GM19438 (cell line): ENCODE measurements around the gene GDPD5.

Source experiments
- ATAC-seq: cut with Tn5 transposase; IDR thresholded peaks from one replicate; pipeline ENCODE4 v1.9.1; 2021; ENCODE audit warnings: low read depth; ENCODE audit not compliant: unreplicated experiment

The GDPD5 gene

DNA sequence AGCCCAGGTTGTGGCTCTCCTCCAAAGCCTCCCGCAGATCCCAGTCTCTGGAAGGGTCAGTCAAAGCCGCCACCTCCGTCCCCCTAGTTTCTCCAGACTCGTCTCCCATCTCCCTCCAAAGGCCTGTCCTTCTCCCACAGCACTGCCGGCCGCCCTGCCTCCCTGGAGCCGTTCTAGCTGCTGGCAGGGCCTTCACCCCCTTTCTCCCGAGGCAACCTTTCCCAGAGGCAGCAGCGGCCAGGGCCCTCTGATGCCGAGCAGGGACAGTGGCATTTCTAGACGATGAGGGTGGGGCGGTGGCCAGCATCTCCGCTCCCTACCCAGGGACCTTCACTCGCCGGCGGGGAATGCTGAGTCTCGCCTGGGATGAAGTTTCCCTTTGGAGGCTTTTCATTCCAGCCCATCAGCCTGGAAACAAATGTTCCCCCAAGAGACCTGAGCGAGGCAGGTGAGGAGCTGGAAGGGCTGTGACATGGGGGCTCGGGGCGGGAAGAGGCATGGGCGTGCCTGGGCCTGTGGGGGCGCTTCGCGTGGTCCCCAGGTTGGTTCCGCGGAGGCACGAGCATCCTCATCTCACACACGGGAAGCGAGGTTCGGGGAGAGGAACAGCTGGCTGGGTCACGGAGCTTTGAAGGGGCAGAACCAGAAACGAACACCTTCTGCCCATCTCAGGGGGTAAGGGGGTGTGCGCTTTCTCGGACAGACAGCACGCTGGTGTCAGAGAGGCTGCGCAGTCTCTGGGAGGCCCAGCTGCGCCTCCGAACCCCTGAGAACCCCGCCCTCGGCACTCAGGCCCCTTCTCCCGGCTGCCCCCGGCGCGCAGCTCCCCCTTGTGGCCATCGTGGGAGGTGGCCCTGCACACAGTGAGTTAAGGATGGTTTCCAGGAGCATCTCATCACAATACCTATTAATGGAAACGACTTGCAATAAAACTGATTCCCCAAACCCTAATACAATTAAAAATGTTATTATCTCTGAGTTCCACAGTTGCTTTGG is 74.6 kb downstream of the GDPD5 start:
- no peak for ATAC-seq

DNA sequence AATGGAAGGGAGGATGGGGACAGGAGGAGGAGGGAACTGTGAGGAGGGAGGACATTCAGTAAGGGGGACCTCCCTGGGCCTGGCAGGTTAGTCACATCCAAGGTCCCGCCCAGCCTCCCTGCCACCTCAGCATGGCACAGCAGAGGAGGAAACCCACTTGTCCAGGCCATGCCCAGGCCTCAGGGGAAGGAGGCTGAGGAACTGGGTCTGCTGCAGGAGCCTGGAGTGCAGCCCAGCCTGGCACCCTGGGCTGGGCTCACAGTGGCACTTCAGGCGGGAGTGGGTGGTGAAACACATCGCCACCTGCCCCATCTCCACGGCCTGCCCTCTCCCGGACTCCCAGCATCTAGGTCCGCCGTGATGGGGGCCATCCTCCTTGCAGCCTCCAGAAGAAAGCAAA is 75.5 kb downstream of the GDPD5 start:
- ATAC-seq = no peak

GRCh38 chr11:75449776-75450175 is 76.0 kb downstream of the GDPD5 start:
- ATAC-seq = no peak

GRCh38 chr11:75449271-75449670 is 76.5 kb downstream of the GDPD5 start:
- ATAC-seq = no peak

GRCh38 chr11:75447415-75447814 is 78.3 kb downstream of the GDPD5 start:
- ATAC-seq = no peak

GRCh38 chr11:75445315-75445953 is 80.3 kb downstream of the GDPD5 start:
- ATAC-seq = peak; percentile 74

DNA sequence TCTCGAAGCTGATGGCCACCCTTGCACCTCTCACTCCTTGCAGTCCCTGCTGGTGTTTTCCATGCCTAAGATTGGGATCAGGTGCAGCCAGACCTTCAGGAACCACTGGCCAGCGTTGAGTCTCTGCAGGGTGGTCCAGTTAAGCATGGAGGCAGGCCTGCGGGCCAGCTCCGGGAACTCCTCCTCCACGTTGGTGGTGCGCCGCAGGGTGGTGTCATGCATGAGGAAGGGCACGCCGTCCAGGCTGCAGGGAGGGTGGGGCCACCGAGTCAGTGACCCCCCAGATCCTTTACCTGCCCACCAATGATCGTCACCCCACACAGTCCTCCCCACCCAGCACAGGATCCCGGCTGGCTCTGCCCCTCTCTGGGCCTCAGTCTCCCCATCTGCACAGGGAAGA is 82.7 kb downstream of the GDPD5 start:
- no peak for ATAC-seq

GRCh38 chr11:75442161-75442885 is 83.4 kb downstream of the GDPD5 start:
- ATAC-seq = no peak

- ATAC-seq = no peak
Observed at GRCh38 chr11:75441804-75442132, 84.0 kb downstream of the GDPD5 start.

DNA sequence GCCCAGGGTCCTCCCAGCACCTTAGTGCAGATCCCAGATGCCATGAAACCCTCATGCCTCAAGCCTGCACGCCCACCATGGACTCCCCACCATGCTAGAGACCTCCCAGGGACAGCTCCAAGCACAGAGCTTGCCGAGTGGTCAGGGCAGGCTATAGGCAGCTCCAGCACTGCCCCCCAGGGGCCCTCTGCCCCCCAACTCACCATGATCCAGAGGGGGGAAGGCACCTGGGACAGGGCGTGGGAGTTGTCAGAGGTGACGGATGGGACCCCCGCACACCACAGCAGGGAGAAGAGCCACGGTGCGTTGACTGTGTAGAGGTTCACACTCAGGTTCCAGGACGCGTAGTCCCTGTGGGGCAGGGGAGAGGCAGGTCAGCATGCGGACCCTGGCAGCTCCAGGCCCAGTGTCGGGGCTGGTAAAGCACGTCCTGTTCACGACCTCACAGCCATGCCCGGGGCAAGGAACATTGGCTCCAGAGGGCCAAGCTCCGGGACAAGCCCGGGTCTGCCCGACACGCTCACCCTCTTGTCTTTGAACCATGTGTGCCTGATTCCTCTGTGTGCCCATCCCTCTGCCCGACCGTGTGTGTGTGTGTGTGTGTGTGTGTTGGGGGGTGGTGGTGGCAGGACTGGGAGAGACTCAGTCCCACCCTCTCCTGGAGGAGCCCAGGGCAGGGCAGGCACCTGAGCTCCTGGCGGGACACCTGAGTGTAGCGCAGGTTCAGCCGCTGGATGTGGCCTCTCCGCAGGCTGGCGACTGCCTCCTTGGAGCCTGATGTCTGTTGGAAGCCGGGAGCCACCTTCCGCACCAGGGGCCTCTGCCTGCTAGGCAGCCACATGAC is 84.6 kb downstream of the GDPD5 start:
- no peak for ATAC-seq

DNA sequence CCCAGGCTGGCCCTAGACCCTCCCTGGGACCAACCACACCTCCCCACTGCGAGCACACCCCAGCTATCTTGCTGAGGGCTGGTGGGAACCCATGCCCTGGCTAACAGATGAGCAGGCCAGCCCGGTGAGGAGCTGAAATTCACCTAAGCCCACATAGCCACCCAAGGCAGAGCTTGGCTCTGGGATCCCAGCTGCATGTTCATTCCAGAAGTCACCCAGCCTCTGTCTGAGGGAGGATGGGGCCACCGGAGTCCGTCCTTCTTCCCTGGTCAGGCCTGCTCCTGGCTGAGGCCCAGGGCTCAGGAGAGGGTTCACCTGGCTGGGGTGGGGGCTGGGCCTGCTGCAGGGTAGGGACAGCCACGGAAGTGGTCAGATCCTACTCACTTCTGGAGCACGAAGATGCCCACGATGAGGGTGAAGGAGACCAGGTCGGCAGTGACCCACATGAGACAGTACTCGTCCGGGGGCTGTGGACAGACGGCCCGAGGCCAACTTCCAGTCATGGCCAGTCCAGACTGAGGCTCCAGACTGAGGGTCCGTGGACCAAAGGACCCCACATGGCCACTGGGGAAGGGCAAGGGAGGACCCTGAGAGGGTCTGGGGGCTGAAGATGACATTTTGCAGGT is 86.1 kb downstream of the GDPD5 start:
- ATAC-seq = no peak

- no peak for ATAC-seq
Observed at GRCh38 chr11:75439026-75439425, 86.7 kb downstream of the GDPD5 start.

- ATAC-seq = no peak
Observed at GRCh38 chr11:75437966-75438659, 87.6 kb downstream of the GDPD5 start.

GRCh38 chr11:75436806-75437205 is 88.9 kb downstream of the GDPD5 start:
- no peak for ATAC-seq

GRCh38 chr11:75435571-75435925 is 90.2 kb downstream of the GDPD5 start:
- ATAC-seq = no peak

- ATAC-seq = no peak
Observed at GRCh38 chr11:75434886-75435570, 90.7 kb downstream of the GDPD5 start.

DNA sequence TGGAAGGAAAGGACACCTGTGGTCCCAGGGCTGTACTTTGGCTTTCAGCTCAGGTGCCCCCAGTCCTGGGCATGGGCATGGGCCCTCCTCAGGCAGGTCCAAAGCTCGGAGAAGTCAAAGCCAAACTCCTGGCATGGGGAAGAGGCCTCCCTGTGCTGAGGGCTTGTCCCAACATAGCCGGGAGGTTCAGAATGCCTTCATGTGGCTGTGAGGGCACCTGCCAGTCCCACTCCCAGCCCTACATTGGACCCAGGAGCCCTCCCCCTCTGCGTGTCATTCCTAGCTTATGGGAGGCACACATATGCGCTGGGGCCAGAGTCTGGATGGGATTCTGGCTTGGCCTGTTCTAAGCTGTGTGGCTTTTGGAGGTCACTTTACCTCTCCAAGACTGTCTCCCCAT is 91.7 kb downstream of the GDPD5 start:
- ATAC-seq = no peak

DNA sequence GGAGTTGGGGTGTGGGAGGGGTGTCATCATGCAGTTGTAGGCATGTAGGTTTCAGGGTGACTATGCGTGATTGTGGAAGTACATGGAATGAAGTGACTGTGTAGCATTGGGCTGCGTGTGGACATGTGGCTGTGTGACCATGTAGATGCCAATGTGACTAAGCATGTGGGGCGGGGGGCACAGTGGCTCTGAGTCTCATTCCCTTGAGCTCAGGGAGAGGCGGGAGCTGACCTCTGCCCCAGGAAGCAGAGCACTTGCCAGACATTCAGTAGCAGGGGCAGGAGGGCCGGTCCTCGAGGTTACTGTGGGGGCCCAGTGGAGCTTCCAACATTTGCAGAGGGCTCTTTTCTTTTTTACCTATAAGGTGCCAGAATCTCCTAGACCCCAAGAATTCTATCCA is 92.3 kb downstream of the GDPD5 start:
- no peak for ATAC-seq

GRCh38 chr11:75432911-75433321 is 92.8 kb downstream of the GDPD5 start, which contains the start of gene KLHL35:
TSS of gene KLHL35 (minus strand) at chr11:75433203. CDS start at chr11:75430629, 2,574 bp downstream.
- no peak for ATAC-seq
